Caco-2 (cell line): ENCODE results near the gene CDK2. TPM values are rescaled to one million over a fixed set of nuclear protein-coding genes. Genes with fewer than 3 reads are reported as not detected.
A peak's percentile ranks its signal among the peaks of the same experiment; 100 is the strongest.

Experiments used
- BruUV-seq: library from RNA; stranded (reverse); fragments of 400-500 nt; replicated peaks from 2 replicates; lab custom pipeline; 2021; lab: Mats Ljungman, UMichigan
- CTCF ChIA-PET: fragments of 300-600 bp; sonication (Branson Sonifier 250); formaldehyde crosslinking; loops from one replicate; lab custom pipeline; 2022; ENCODE audit warnings: antibody characterized with exemption; lab: Charles Lee
- POLR2A ChIA-PET: fragments of 300-600 bp; sonication (Branson Sonifier 250); formaldehyde crosslinking; loops from one replicate; lab custom pipeline; 2022; ENCODE audit warnings: antibody characterized with exemption; lab: Charles Lee
- DNase-seq, 2 experiments: peaks; one replicate each; pipeline versions ENCODE4 v3.0.0 to v3.0.0-alpha.2; 2020 to 2022
- H3K27me3 ChIP-seq: replicated peaks from 2 replicates; pipeline ENCODE4 v1.6.0; 2011; ENCODE audit warnings: low read length; ENCODE audit not compliant: control insufficient read depth, insufficient read depth
- H3K36me3 ChIP-seq: 2 replicates; pipeline ENCODE4 v1.5.1; 2011; ENCODE audit warnings: low read length; ENCODE audit not compliant: control insufficient read depth, insufficient read depth
- H3K4me1 ChIP-seq: fragments of 250-450 bp; sonication (Bioruptor Pico); 2 replicates; pipeline ENCODE4 v1.5.1; 2020; ENCODE audit warnings: mild to moderate bottlenecking
- H3K4me3 ChIP-seq: 2 replicates; pipeline ENCODE4 v1.5.1; 2011; ENCODE audit warnings: low read depth, mild to moderate bottlenecking, control low read depth, low read length
- H3K9me3 ChIP-seq: fragments of 250-450 bp; sonication (Bioruptor Pico); 2 replicates; pipeline ENCODE4 v1.5.1; 2020; ENCODE audit warnings: mild to moderate bottlenecking, moderate library complexity
- H3K27ac Mint-ChIP-seq: one replicate; pipeline ENCODE4 v1.8.0; 2022; ENCODE audit warnings: mixed read lengths; ENCODE audit not compliant: unreplicated experiment
- H3K27me3 Mint-ChIP-seq: one replicate; pipeline ENCODE4 v1.8.0; 2022; ENCODE audit warnings: mixed read lengths; ENCODE audit not compliant: insufficient read depth, unreplicated experiment
- H3K36me3 Mint-ChIP-seq: one replicate; pipeline ENCODE4 v1.8.0; 2022; ENCODE audit warnings: mild to moderate bottlenecking, mixed read lengths; ENCODE audit not compliant: insufficient read depth, unreplicated experiment
- H3K4me1 Mint-ChIP-seq: one replicate; pipeline ENCODE4 v1.8.0; 2022; ENCODE audit warnings: low read depth, mixed read lengths; ENCODE audit not compliant: unreplicated experiment
- H3K4me3 Mint-ChIP-seq: one replicate; pipeline ENCODE4 v1.8.0; 2022; ENCODE audit warnings: mild to moderate bottlenecking, moderate library complexity, mixed read lengths; ENCODE audit not compliant: unreplicated experiment
- H3K9me3 Mint-ChIP-seq: one replicate; pipeline ENCODE4 v1.8.0; 2022; ENCODE audit warnings: mixed read lengths; ENCODE audit not compliant: unreplicated experiment
- CTCF ChIP-seq, 2 experiments: fragments of 200-600 bp in 1 of 2; IDR thresholded peaks; 1 replicate in 1 of 2; 2 replicates in 1 of 2; pipeline versions ENCODE4 v1.5.1 to v1.8.0; 2011 to 2022; ENCODE audit warnings: antibody characterized with exemption in 1 of 2, control low read depth in 1 of 2, inconsistent platforms in 1 of 2, low read depth in 1 of 2, low read length in 1 of 2, mild to moderate bottlenecking in 1 of 2, moderate library complexity in 1 of 2; ENCODE audit not compliant: insufficient read depth in 1 of 2, severe bottlenecking in 1 of 2, unreplicated experiment in 1 of 2
- intact Hi-C: fragments of 100-400 bp; cut with micrococcal nuclease; formaldehyde crosslinking; loops from one replicate; pipeline ENCODE4 v1.10.0; 2022; ENCODE audit not compliant: unreplicated experiment
- total RNA-seq: library from RNA; stranded (reverse); gene quantifications from 2 replicates; pipeline ENCODE4 v1.2.3, GENCODE V29; 2022

The CDK2 gene
- total RNA-seq, 1 experiment from 2014 or later: 110 TPM

DNA sequence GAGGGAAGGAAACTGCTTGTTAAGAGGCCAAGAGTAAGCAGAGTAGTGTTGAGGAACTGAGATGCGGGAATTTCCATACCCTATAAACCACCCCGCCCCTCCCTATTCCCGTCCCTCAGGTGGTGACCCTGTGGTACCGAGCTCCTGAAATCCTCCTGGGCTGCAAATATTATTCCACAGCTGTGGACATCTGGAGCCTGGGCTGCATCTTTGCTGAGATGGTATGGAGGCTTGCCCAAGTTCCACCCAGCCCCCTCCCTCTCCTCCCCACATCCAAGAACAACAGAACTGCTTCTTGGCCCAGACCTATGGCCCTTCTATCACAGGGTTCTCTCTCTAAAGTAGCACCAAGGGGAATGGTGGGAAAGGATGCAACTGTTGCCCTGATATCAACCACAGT, 2.7 kb downstream of the CDK2 start:
- H3K27ac Mint-ChIP-seq: no peak overlapping the region
- CTCF ChIA-PET: no interaction called here

DNA sequence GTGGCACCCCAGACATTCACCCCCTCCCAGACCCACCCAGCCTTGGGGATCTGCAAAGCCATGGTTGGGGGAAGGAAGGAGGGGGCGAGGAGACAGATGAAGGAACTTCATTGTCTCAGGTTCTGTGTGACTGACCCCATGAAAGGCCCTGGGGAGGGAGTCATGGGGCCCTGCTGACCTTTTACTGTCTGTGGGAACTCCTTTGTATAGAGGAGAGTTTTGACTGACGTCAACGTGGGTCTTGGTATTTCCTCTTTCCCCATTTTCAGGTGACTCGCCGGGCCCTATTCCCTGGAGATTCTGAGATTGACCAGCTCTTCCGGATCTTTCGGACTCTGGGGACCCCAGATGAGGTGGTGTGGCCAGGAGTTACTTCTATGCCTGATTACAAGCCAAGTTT, 4.1 kb downstream of the CDK2 start:
- Mint-ChIP-seq H3K9me3 (no peaks in the 10 kb centered on the region), H3K36me3 (peaks cover 53% of the 10 kb centered on the region), H3K27ac (peak overlapping the region; percentile 51), H3K27me3 (no peaks in the 10 kb centered on the region), H3K4me3 (no peak overlapping the region), H3K4me1 (peaks cover 20% of the 10 kb centered on the region)
- H3K36me3 ChIP-seq: peaks cover 1% of the 10 kb centered on the region
- DNase-seq: no peak
- no peaks in the 10 kb centered on the region for H3K27me3 ChIP-seq
- ChIA-PET CTCF (no interaction called here), POLR2A (no interaction called here)
- no TSS peak for BruUV-seq
- no peak for TF ChIP-seq CTCF (IDR thresholded peaks at IDR 0.05; ENCODE audit: insufficient read depth in 1 of 2, low read depth in 1 of 2, low read length in 1 of 2, severe bottlenecking in 1 of 2, unreplicated experiment in 1 of 2)
- H3K4me1 ChIP-seq: peaks cover 47% of the 10 kb centered on the region
- no peak overlapping the region for H3K4me3 ChIP-seq
- intact Hi-C loops: loop anchor here (5.0 kb wide), 1 partner anchor 667 kb away; no protein-coding TSS in a partner anchor
- no peaks in the 10 kb centered on the region for H3K9me3 ChIP-seq

More for the DNA sequence above, 2.7 kb downstream of the CDK2 start:
- DNase-seq: no peak
- Mint-ChIP-seq H3K4me1 (peaks cover 27% of the 10 kb centered on the region), H3K27me3 (no peaks in the 10 kb centered on the region), H3K36me3 (peaks cover 53% of the 10 kb centered on the region), H3K9me3 (no peaks in the 10 kb centered on the region), H3K4me3 (no peak overlapping the region)
- Histone ChIP-seq H3K27me3 (no peaks in the 10 kb centered on the region), H3K36me3 (no peaks in the 10 kb centered on the region; the same call in 1 of the 2 replicates), H3K9me3 (no peaks in the 10 kb centered on the region), H3K4me3 (no peak overlapping the region), H3K4me1 (peaks cover 46% of the 10 kb centered on the region)
- BruUV-seq: no TSS peak
- TF ChIP-seq CTCF (IDR thresholded peaks at IDR 0.05; ENCODE audit: insufficient read depth in 1 of 2, low read depth in 1 of 2, low read length in 1 of 2, severe bottlenecking in 1 of 2, unreplicated experiment in 1 of 2): no peak
- intact Hi-C loops: no loop called here
- POLR2A ChIA-PET: no interaction called here

DNA sequence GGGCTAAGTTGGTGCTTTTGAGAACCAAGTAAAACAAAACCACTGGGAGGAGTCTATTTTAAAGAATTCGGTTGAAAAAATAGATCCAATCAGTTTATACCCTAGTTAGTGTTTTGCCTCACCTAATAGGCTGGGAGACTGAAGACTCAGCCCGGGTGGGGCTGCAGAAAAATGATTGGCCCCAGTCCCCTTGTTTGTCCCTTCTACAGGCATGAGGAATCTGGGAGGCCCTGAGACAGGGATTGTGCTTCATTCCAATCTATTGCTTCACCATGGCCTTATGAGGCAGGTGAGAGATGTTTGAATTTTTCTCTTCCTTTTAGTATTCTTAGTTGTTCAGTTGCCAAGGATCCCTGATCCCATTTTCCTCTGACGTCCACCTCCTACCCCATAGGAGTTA, 5.4 kb downstream of the CDK2 start:
- no peaks in the 10 kb centered on the region for H3K27me3 Mint-ChIP-seq
- no peaks in the 10 kb centered on the region for H3K9me3 Mint-ChIP-seq
- ChIA-PET POLR2A (no interaction called here), CTCF (no interaction called here)
- Histone ChIP-seq H3K4me1 (peaks cover 42% of the 10 kb centered on the region), H3K27me3 (no peaks in the 10 kb centered on the region), H3K4me3 (peak overlapping the region; percentile 11; the same call in 1 of the 2 replicates), H3K9me3 (no peaks in the 10 kb centered on the region), H3K36me3 (peaks cover 1% of the 10 kb centered on the region)
- DNase-seq: peak; percentile 89
- intact Hi-C loops: loop anchor here (2.0 to 5.0 kb wide), 3 partner anchors 41 to 665 kb away; partner anchors contain the start of genes DGKA and DNAJC14
- TF ChIP-seq CTCF (IDR thresholded peaks at IDR 0.05; ENCODE audit: insufficient read depth in 1 of 2, low read depth in 1 of 2, low read length in 1 of 2, severe bottlenecking in 1 of 2, unreplicated experiment in 1 of 2): no peak
- no peak overlapping the region for H3K27ac Mint-ChIP-seq
- H3K36me3 Mint-ChIP-seq: peaks cover 53% of the 10 kb centered on the region
- H3K4me1 Mint-ChIP-seq: peaks cover 26% of the 10 kb centered on the region
- no TSS peak for BruUV-seq
- H3K4me3 Mint-ChIP-seq: no peak overlapping the region
